ENCODE measurements around the gene CDO1.

DNA sequence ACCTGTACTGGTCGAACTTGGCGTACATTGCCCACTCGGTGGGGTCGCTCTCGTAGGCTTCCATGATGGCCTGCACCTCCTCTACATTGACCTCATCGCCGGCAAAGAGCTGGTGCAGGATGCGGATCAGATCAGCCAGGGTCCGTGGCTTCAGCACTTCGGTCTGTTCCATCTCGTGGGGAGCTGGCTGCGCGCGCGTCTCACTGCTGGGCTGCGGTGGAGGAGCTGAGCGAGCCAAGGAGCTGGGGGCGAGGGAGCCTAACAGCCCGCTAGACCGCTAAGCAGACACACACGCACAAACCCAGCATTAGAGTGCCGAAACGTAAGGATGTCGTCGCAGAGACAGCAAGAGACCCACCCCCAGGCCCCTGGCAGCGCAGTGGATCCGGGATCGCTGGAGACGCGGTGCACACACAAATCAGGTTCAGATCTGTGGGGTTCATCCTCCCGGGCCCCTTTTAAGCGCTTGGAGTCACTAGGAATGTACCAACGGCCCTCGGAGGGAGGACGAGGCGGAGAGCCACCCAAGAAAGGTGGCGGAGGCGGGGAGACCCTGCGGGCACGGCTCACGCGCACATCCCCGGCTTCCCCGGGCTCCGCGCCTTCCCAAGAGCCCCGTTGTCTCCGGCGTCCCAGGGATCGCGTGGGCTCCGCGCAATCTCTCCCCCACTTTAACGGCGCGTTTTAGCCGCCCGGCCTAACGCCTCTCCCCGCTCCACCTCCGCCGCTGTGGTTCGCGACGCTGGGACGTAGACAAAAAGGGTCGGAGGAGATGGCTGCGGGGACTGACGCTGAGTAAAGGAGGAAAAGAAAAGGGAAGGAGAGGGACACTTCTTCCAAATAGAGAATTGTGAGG, at the start of gene CDO1:
- TF ChIP-seq POLR2AphosphoS5 (IDR thresholded peaks at IDR 0.05; ENCODE audit: low read depth, low read length): peak; percentile 78
- TF ChIP-seq, protein P1, sequence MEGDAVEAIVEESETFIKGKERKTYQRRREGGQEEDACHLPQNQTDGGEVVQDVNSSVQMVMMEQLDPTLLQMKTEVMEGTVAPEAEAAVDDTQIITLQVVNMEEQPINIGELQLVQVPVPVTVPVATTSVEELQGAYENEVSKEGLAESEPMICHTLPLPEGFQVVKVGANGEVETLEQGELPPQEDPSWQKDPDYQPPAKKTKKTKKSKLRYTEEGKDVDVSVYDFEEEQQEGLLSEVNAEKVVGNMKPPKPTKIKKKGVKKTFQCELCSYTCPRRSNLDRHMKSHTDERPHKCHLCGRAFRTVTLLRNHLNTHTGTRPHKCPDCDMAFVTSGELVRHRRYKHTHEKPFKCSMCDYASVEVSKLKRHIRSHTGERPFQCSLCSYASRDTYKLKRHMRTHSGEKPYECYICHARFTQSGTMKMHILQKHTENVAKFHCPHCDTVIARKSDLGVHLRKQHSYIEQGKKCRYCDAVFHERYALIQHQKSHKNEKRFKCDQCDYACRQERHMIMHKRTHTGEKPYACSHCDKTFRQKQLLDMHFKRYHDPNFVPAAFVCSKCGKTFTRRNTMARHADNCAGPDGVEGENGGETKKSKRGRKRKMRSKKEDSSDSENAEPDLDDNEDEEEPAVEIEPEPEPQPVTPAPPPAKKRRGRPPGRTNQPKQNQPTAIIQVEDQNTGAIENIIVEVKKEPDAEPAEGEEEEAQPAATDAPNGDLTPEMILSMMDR (IDR thresholded peaks at IDR 0.05; ENCODE audit: control extremely low read depth in 1 of 3, insufficient read depth in 1 of 3, low read depth in 1 of 3, low read length in 3 of 3): no peak
- TF ChIP-seq CHD2 (IDR thresholded peaks at IDR 0.05; ENCODE audit: low read length): no peak
- TF ChIP-seq RFX5 (IDR thresholded peaks at IDR 0.05; ENCODE audit: borderline replicate concordance, low read depth, low read length): no peak
- 0 out of 2 replicates have a peak, but pooled peaks have one; percentile 37 for TF ChIP-seq YY1 (IDR thresholded peaks at IDR 0.05; ENCODE audit: low read depth, low read length)
- TF ChIP-seq, protein P2, sequence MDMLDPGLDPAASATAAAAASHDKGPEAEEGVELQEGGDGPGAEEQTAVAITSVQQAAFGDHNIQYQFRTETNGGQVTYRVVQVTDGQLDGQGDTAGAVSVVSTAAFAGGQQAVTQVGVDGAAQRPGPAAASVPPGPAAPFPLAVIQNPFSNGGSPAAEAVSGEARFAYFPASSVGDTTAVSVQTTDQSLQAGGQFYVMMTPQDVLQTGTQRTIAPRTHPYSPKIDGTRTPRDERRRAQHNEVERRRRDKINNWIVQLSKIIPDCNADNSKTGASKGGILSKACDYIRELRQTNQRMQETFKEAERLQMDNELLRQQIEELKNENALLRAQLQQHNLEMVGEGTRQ (IDR thresholded peaks at IDR 0.05; ENCODE audit: low read length): no peak
